HUES6 (cell line): ENCODE measurements around the gene SLC2A6.

Source experiments
- H3K27ac ChIP-seq: 2 replicates; pipeline ENCODE4 v1.7.0; 2013; ENCODE audit warnings: low read depth, mild to moderate bottlenecking, low read length, inconsistent platforms
- H3K27me3 ChIP-seq: 2 replicates; pipeline ENCODE4 v1.6.1; 2013; ENCODE audit warnings: low read length; ENCODE audit not compliant: control insufficient read depth, insufficient read depth
- H3K36me3 ChIP-seq: 2 replicates; pipeline ENCODE4 v1.6.1; 2013; ENCODE audit warnings: low read length; ENCODE audit not compliant: control insufficient read depth, insufficient read depth
- H3K4me1 ChIP-seq: 2 replicates; pipeline ENCODE4 v1.6.1; 2013; ENCODE audit warnings: low read length; ENCODE audit not compliant: control insufficient read depth, insufficient read depth
- H3K4me3 ChIP-seq: 2 replicates; pipeline ENCODE4 v1.5.1; 2013; ENCODE audit warnings: low read depth, low read length
- H3K9ac ChIP-seq: one replicate; pipeline ENCODE4 v1.6.1; 2013; ENCODE audit warnings: mild to moderate bottlenecking, low read length
- H3K9me3 ChIP-seq: 2 replicates; pipeline ENCODE4 v1.6.1; 2013; ENCODE audit warnings: low read depth, low read length; ENCODE audit not compliant: control insufficient read depth, insufficient read depth

SLC2A6 gene

GRCh38 chr9:133484671-133485437, 6.0 kb upstream of the SLC2A6 start:
- Histone ChIP-seq H3K27ac (no peak overlapping the region), H3K27me3 (peaks cover 1% of the 10 kb centered on the region; the same call in 1 of the 2 replicates), H3K36me3 (no peaks in the 10 kb centered on the region), H3K9me3 (no peaks in the 10 kb centered on the region), H3K4me1 (peaks cover 8% of the 10 kb centered on the region), H3K9ac (no peak overlapping the region), H3K4me3 (no peak overlapping the region)

DNA sequence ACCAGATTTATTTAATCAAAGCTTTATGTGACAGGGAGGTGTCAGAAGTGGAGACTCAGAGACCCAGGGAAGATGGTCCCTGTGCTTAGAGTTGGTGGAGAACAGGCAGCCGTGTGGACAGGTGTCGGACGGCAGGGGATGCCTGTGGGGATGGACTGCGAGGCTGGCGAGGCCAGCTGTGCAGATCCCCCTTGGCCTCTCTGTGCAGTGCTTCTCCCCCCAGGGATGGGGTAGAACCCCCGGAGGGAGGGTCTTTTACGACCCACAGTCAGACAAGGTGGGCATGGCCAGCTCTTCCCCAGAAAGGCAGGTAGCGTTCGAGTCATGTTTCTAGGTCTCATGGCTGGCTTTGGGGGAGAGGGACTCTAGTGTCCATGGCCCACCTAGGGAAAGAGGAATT, 4.7 kb upstream of the SLC2A6 start:
- peaks cover 8% of the 10 kb centered on the region for H3K4me1 ChIP-seq
- no peak overlapping the region for H3K4me3 ChIP-seq
- no peak overlapping the region for H3K27ac ChIP-seq
- H3K9me3 ChIP-seq: no peaks in the 10 kb centered on the region
- H3K27me3 ChIP-seq: peaks cover 4% of the 10 kb centered on the region; the same call in 1 of the 2 replicates
- no peak overlapping the region for H3K9ac ChIP-seq
- H3K36me3 ChIP-seq: no peaks in the 10 kb centered on the region

DNA sequence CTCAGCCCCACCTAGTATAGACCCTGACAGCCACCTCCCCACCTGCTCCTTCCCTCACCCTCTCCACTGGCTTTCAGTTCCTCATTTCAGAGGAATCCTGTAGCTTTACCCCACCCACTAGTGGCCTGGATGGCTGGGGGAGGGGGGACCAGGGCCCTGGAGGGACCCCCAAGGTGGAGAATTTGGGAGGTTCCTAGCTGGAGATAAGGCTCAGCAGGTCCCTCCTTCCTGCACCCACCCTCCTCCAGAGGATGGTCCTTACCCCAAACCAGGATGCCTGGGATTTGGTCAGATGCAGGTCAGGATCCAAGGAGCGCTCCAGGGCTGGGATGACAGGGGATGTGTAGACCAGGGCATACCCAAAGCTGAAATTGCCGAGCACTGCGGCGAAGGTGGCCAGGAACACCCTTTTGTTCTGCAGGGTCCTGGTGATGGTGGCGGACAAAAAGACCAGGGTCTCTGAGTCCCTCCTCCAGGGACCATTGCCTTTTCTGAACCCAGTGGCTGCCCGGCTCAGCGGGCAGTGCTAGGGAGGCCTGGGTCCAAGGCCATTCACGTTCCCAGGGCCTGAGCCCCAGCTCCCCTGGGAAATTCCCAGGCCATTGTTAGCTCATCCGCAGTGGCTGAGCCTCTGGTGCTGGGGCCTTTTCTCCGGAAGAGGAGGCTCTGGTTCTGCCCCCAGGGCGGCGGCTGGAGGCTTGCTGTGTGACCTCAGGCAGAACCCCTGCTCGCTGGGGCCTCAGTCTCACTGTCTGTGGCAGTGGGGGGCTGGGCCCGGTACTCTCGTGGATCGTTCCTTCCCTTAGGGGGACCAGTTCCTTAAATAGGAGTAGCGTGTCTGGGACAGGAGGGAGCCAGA, 678 bp downstream of the SLC2A6 start:
- Histone ChIP-seq H3K9me3 (no peaks in the 10 kb centered on the region), H3K4me3 (peak overlapping the region; percentile 62), H3K27ac (no peak overlapping the region), H3K9ac (peak overlapping the region; percentile 77), H3K4me1 (peaks cover 7% of the 10 kb centered on the region; the same call in 1 of the 2 replicates), H3K36me3 (peaks cover 40% of the 10 kb centered on the region), H3K27me3 (peaks cover 4% of the 10 kb centered on the region; the same call in 1 of the 2 replicates)

GRCh38 chr9:133477461-133477860, 1.4 kb downstream of the SLC2A6 start:
- Histone ChIP-seq H3K9ac (no peak overlapping the region), H3K4me1 (peaks cover 7% of the 10 kb centered on the region; the same call in 1 of the 2 replicates), H3K27me3 (peaks cover 4% of the 10 kb centered on the region; the same call in 1 of the 2 replicates), H3K36me3 (peaks cover 46% of the 10 kb centered on the region), H3K4me3 (peak overlapping the region; percentile 62; the same call in 1 of the 2 replicates), H3K27ac (no peak overlapping the region), H3K9me3 (no peaks in the 10 kb centered on the region)

GRCh38 chr9:133476941-133477340, 2.0 kb downstream of the SLC2A6 start:
- Histone ChIP-seq H3K27me3 (peaks cover 4% of the 10 kb centered on the region; the same call in 1 of the 2 replicates), H3K27ac (no peak overlapping the region), H3K36me3 (peaks cover 46% of the 10 kb centered on the region), H3K4me3 (no peak overlapping the region), H3K9ac (no peak overlapping the region), H3K4me1 (peaks cover 7% of the 10 kb centered on the region; the same call in 1 of the 2 replicates), H3K9me3 (no peaks in the 10 kb centered on the region)

DNA sequence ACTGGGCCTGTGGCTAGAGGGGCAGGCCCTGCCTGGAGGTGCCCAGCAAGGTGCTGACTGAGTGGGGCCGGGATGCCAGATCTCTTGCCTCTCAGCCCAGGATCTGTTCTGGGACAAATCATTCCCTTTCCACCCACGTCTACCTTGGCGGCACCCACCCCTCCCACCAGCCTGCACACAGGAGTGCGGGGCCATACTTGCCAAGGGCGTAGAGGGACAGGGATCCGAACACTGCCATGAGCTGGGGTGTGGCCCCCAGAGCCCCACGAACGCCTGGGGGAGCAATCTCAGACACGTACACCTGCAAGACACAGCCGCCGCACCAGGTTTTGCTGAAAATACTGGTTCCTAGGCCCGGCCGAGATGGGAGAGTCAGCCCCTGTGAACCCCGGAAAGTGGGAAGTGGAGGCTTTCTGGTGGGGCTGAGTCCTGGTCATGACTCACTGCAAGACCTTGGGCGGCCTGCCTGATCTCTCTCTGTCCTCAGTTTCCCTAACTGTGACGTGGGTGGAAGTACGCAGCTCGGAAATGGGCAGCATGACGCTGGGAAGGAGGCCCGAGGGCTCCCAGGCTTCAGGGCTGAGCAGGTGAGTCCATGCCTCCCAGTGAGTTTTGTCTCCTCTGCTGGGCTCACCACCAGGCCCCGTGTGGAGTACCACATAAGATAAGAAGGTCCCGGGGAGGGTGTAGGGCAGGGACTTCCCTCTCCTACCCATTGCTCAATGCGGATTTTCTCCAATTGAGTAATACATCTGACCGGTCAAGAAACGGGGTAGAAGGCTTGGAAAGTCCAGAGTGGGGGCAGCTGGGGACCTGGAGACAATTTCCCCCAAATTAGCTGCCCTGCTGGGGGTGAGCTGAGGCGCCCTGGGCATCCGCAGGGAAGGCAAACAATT, 2.6 kb downstream of the SLC2A6 start:
- Histone ChIP-seq H3K4me3 (no peak overlapping the region), H3K36me3 (peaks cover 53% of the 10 kb centered on the region), H3K27ac (no peak overlapping the region), H3K27me3 (peaks cover 4% of the 10 kb centered on the region; the same call in 1 of the 2 replicates), H3K9ac (no peak overlapping the region), H3K4me1 (peaks cover 7% of the 10 kb centered on the region; the same call in 1 of the 2 replicates), H3K9me3 (no peaks in the 10 kb centered on the region)

DNA sequence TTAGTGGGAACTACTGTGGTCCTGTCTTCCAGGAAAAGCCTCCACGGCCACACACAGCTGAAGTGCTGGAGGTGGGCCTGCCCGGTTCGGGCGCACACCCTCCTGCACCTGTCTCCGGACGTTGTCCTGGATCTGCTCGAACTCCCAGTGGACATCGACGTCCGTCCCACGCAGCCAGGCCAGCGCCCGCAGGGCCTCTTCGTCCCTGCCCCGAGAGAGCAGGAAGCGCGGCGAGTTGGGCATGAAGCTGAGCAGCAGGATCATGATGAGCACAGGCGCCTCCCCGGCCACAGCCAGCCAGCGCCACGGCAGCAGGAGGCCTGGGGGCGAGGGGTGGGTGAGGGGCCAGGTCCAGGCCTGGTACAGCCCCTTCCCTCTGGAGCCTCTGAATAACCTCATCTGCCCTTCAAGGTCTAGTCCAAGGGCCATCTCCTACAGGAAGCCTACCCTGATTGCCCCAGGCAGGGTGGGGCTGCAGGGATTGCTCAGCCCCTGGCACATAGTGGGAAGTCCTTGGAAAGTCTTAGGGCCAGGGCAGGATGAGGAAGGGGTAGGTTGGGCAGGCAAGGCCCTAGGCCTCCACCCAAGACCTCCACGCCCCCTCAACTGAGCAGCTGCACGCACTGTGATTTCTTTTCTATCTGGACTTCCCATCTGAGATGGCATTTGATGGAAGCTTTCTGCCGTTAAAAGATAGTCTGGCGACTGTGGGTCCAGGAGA, 3.4 kb downstream of the SLC2A6 start:
- Histone ChIP-seq H3K27ac (no peak overlapping the region), H3K9me3 (no peaks in the 10 kb centered on the region), H3K9ac (no peak overlapping the region), H3K36me3 (peaks cover 53% of the 10 kb centered on the region), H3K27me3 (peaks cover 4% of the 10 kb centered on the region; the same call in 1 of the 2 replicates), H3K4me3 (no peak overlapping the region), H3K4me1 (peaks cover 7% of the 10 kb centered on the region; the same call in 1 of the 2 replicates)

DNA sequence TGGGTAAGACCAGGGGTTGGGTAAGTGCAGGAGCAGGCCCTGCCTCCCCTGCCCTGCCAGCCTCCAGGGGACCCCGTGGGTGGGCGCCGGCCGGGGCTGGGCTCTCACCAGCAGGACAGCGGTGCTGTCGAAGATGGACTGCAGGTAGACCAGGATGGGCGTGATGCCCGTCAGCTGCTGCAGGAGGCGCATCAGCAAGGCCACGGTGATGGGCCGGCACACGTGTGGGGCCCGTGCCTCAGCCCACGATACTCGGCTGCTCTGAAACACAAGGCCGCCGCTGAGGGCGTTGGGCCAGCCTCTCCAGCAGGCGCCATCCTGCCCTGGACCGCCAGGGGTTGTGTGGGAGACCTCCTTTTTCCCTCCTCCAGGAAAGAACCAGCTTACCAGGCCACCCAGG, 4.0 kb downstream of the SLC2A6 start:
- Histone ChIP-seq H3K4me3 (no peak overlapping the region), H3K27ac (no peak overlapping the region), H3K9me3 (no peaks in the 10 kb centered on the region), H3K27me3 (peaks cover 3% of the 10 kb centered on the region; the same call in 1 of the 2 replicates), H3K4me1 (peaks cover 7% of the 10 kb centered on the region; the same call in 1 of the 2 replicates), H3K36me3 (peaks cover 53% of the 10 kb centered on the region), H3K9ac (no peak overlapping the region)

- H3K27ac ChIP-seq: no peak overlapping the region
Observed at GRCh38 chr9:133474215-133474614, 4.7 kb downstream of the SLC2A6 start.

GRCh38 chr9:133473743-133474142, 5.2 kb downstream of the SLC2A6 start:
- Histone ChIP-seq H3K27me3 (no peaks in the 10 kb centered on the region), H3K27ac (no peak overlapping the region), H3K4me3 (no peak overlapping the region), H3K4me1 (peaks cover 7% of the 10 kb centered on the region; the same call in 1 of the 2 replicates), H3K9me3 (no peaks in the 10 kb centered on the region), H3K36me3 (peaks cover 53% of the 10 kb centered on the region), H3K9ac (no peak overlapping the region)

More at GRCh38 chr9:133474215-133474614, 4.7 kb downstream of the SLC2A6 start:
- H3K9ac ChIP-seq: no peak overlapping the region
- no peaks in the 10 kb centered on the region for H3K27me3 ChIP-seq
- H3K4me1 ChIP-seq: peaks cover 7% of the 10 kb centered on the region; the same call in 1 of the 2 replicates
- no peaks in the 10 kb centered on the region for H3K9me3 ChIP-seq
- H3K4me3 ChIP-seq: no peak overlapping the region
- H3K36me3 ChIP-seq: peaks cover 53% of the 10 kb centered on the region
